ENCODE measurements around the gene CAPN1. TPM values are rescaled to one million over a fixed set of nuclear protein-coding genes. Genes with fewer than 3 reads are reported as not detected.
A peak's percentile ranks its signal among the peaks of the same experiment; 100 is the strongest.

CAPN1 gene
- total and polyA plus RNA-seq, 2 donors = 31.9 to 104 TPM

- 95% methylated on average over 9 of the region's 9 CpGs for whole genome bisulfite sequencing
Observed at GRCh38 chr11:65251476-65251875, 69.7 kb downstream of the CAPN1 start.

GRCh38 chr11:65254724-65255123, 73.0 kb downstream of the CAPN1 start:
- Histone ChIP-seq H3K27ac (ENCODE audit: low read depth in 1 of 2, low read length in 1 of 2) (no peak overlapping the region), H3K9me3 (ENCODE audit: control insufficient read depth in 2 of 2, insufficient read depth in 1 of 2, low read length in 1 of 2) (no peaks in the 10 kb centered on the region), H3K4me3 (ENCODE audit: low read length in 2 of 2) (no peak overlapping the region), H3K36me3 (ENCODE audit: control insufficient read depth in 2 of 2, insufficient read depth in 2 of 2, low read length in 1 of 2) (no peaks in the 10 kb centered on the region), H3K27me3 (ENCODE audit: control insufficient read depth in 2 of 2, insufficient read depth in 1 of 2, low read length in 1 of 2) (peaks cover 0 to 3% of the 10 kb centered on the region in 2 donors), H3K4me1 (ENCODE audit: control insufficient read depth in 2 of 2, insufficient read depth in 2 of 2, low read length in 2 of 2) (peaks cover 0 to 4% of the 10 kb centered on the region in 2 donors)
- DNase-seq (ENCODE audit: low read depth in 6 of 9, low spot score in 9 of 9) = no peak
- WGBS = 92% methylated on average over 6 of the region's 6 CpGs

More at GRCh38 chr11:65251476-65251875, 69.7 kb downstream of the CAPN1 start:
- Histone ChIP-seq H3K4me1 (ENCODE audit: control insufficient read depth in 2 of 2, insufficient read depth in 2 of 2, low read length in 2 of 2) (peaks cover 0 to 4% of the 10 kb centered on the region in 2 donors), H3K36me3 (ENCODE audit: control insufficient read depth in 2 of 2, insufficient read depth in 2 of 2, low read length in 1 of 2) (no peaks in the 10 kb centered on the region), H3K27me3 (ENCODE audit: control insufficient read depth in 2 of 2, insufficient read depth in 1 of 2, low read length in 1 of 2) (peaks cover 0 to 3% of the 10 kb centered on the region in 2 donors), H3K27ac (ENCODE audit: low read depth in 1 of 2, low read length in 1 of 2) (no peak overlapping the region), H3K9me3 (ENCODE audit: control insufficient read depth in 2 of 2, insufficient read depth in 1 of 2, low read length in 1 of 2) (no peaks in the 10 kb centered on the region), H3K4me3 (ENCODE audit: low read length in 2 of 2) (no peak overlapping the region)
- no peak for DNase-seq (ENCODE audit: low read depth in 6 of 9, low spot score in 9 of 9)

- Histone ChIP-seq H3K4me3 (ENCODE audit: low read length in 2 of 2) (no peak overlapping the region), H3K9me3 (ENCODE audit: control insufficient read depth in 2 of 2, insufficient read depth in 1 of 2, low read length in 1 of 2) (peaks cover 0 to 4% of the 10 kb centered on the region in 2 donors), H3K27me3 (ENCODE audit: control insufficient read depth in 2 of 2, insufficient read depth in 1 of 2, low read length in 1 of 2) (no peaks in the 10 kb centered on the region), H3K4me1 (ENCODE audit: control insufficient read depth in 2 of 2, insufficient read depth in 2 of 2, low read length in 2 of 2) (peaks cover 10 to 26% of the 10 kb centered on the region in 2 donors), H3K27ac (ENCODE audit: low read depth in 1 of 2, low read length in 1 of 2) (no peak overlapping the region), H3K36me3 (ENCODE audit: control insufficient read depth in 2 of 2, insufficient read depth in 2 of 2, low read length in 1 of 2) (no peaks in the 10 kb centered on the region)
- WGBS = 95% methylated on average over 5 of the region's 5 CpGs
- no peak for DNase-seq (ENCODE audit: low read depth in 6 of 9, low spot score in 9 of 9)
Observed at GRCh38 chr11:65258988-65259387, 77.3 kb downstream of the CAPN1 start.

GRCh38 chr11:65260302-65260701, 78.6 kb downstream of the CAPN1 start:
- H3K9me3 ChIP-seq (ENCODE audit: control insufficient read depth in 2 of 2, insufficient read depth in 1 of 2, low read length in 1 of 2) = peaks cover 0 to 4% of the 10 kb centered on the region in 2 donors
- H3K4me3 ChIP-seq (ENCODE audit: low read length in 2 of 2) = no peak overlapping the region
- H3K27me3 ChIP-seq (ENCODE audit: control insufficient read depth in 2 of 2, insufficient read depth in 1 of 2, low read length in 1 of 2) = no peaks in the 10 kb centered on the region
- H3K36me3 ChIP-seq (ENCODE audit: control insufficient read depth in 2 of 2, insufficient read depth in 2 of 2, low read length in 1 of 2) = peaks cover under 1 to 9% of the 10 kb centered on the region in 2 donors
- whole genome bisulfite sequencing = 98% methylated on average over 17 of the region's 17 CpGs
- no peak overlapping the region for H3K27ac ChIP-seq (ENCODE audit: low read depth in 1 of 2, low read length in 1 of 2)
- H3K4me1 ChIP-seq (ENCODE audit: control insufficient read depth in 2 of 2, insufficient read depth in 2 of 2, low read length in 2 of 2) = peaks cover 10 to 26% of the 10 kb centered on the region in 2 donors
- DNase-seq (ENCODE audit: low read depth in 6 of 9, low spot score in 9 of 9) = no peak

- no peak for DNase-seq (ENCODE audit: low read depth in 6 of 9, low spot score in 9 of 9)
- H3K27me3 ChIP-seq (ENCODE audit: control insufficient read depth in 2 of 2, insufficient read depth in 1 of 2, low read length in 1 of 2) = no peaks in the 10 kb centered on the region
- H3K4me1 ChIP-seq (ENCODE audit: control insufficient read depth in 2 of 2, insufficient read depth in 2 of 2, low read length in 2 of 2) = peaks cover 10 to 26% of the 10 kb centered on the region in 2 donors
- H3K9me3 ChIP-seq (ENCODE audit: control insufficient read depth in 2 of 2, insufficient read depth in 1 of 2, low read length in 1 of 2) = peaks cover 0 to 4% of the 10 kb centered on the region in 2 donors
- WGBS = 68% methylated on average over 26 of the region's 26 CpGs
- H3K36me3 ChIP-seq (ENCODE audit: control insufficient read depth in 2 of 2, insufficient read depth in 2 of 2, low read length in 1 of 2) = peaks cover 3 to 14% of the 10 kb centered on the region in 2 donors
- H3K27ac ChIP-seq (ENCODE audit: low read depth in 1 of 2, low read length in 1 of 2) = peak overlapping the region; percentile 86 to 88
- peak overlapping the region; percentile 72 to 89 for H3K4me3 ChIP-seq (ENCODE audit: low read length in 2 of 2)
Observed at GRCh38 chr11:65260756-65261590, 79.2 kb downstream of the CAPN1 start.

Other genes with a start within 250 kb of the CAPN1 start
- 0.47 TPM for gene GPHA2, start 246.0 kb upstream of the CAPN1 start, total RNA-seq
- gene GPHA2, start 246.0 kb upstream of the CAPN1 start, polyA plus RNA-seq = 1.6 TPM
- gene MAJIN, start 209.8 kb upstream of the CAPN1 start, total RNA-seq = 0.14 TPM
- gene MAJIN, start 209.8 kb upstream of the CAPN1 start, polyA plus RNA-seq = 0.50 TPM
- 0.90 TPM for gene BATF2, start 185.0 kb upstream of the CAPN1 start, total RNA-seq
- 3.1 TPM for gene BATF2, start 185.0 kb upstream of the CAPN1 start, polyA plus RNA-seq
- gene ARL2, start 167.8 kb upstream of the CAPN1 start, total RNA-seq = 42.8 TPM
- gene ARL2, start 167.8 kb upstream of the CAPN1 start, polyA plus RNA-seq = 52.0 TPM
- gene SNX15, start 154.5 kb upstream of the CAPN1 start, total RNA-seq = 10.6 TPM
- gene SNX15, start 154.5 kb upstream of the CAPN1 start, polyA plus RNA-seq = 15.4 TPM
- 11.2 TPM for gene SAC3D1, start 140.7 kb upstream of the CAPN1 start, total RNA-seq
- gene SAC3D1, start 140.7 kb upstream of the CAPN1 start, polyA plus RNA-seq = 11.5 TPM
- 5.1 TPM for gene NAALADL1, start 123.4 kb upstream of the CAPN1 start, total RNA-seq
- gene NAALADL1, start 123.4 kb upstream of the CAPN1 start, polyA plus RNA-seq = 9.0 TPM
- 26.8 TPM for gene CDCA5, start 97.9 kb upstream of the CAPN1 start, total RNA-seq
- gene CDCA5, start 97.9 kb upstream of the CAPN1 start, polyA plus RNA-seq = 2.2 TPM
- gene ZFPL1, start 97.7 kb upstream of the CAPN1 start, total RNA-seq = 16.8 TPM
- 42.5 TPM for gene ZFPL1, start 97.7 kb upstream of the CAPN1 start, polyA plus RNA-seq
- gene VPS51, start 85.7 kb upstream of the CAPN1 start, total RNA-seq = 110 TPM
- 121 TPM for gene VPS51, start 85.7 kb upstream of the CAPN1 start, polyA plus RNA-seq
- 16.1 TPM for gene TM7SF2, start 70.1 kb upstream of the CAPN1 start, total RNA-seq
- 35.8 TPM for gene TM7SF2, start 70.1 kb upstream of the CAPN1 start, polyA plus RNA-seq
- 10.1 TPM for gene ZNHIT2, start 64.2 kb upstream of the CAPN1 start, total RNA-seq
- gene ZNHIT2, start 64.2 kb upstream of the CAPN1 start, polyA plus RNA-seq = 16.5 TPM
- gene FAU, start 59.8 kb upstream of the CAPN1 start, total RNA-seq = 1,067 TPM
- gene FAU, start 59.8 kb upstream of the CAPN1 start, polyA plus RNA-seq = 1,132 TPM
- 42.3 TPM for gene MRPL49, start 59.6 kb upstream of the CAPN1 start, total RNA-seq
- gene MRPL49, start 59.6 kb upstream of the CAPN1 start, polyA plus RNA-seq = 36.2 TPM
- gene SYVN1, start 47.4 kb upstream of the CAPN1 start, total RNA-seq = 3.6 TPM
- 22.7 TPM for gene SYVN1, start 47.4 kb upstream of the CAPN1 start, polyA plus RNA-seq
- not detected for gene SPDYC, start 11.7 kb upstream of the CAPN1 start, total RNA-seq
- 0.11 TPM for gene SPDYC, start 11.7 kb upstream of the CAPN1 start, polyA plus RNA-seq
- gene POLA2, start 80.0 kb downstream of the CAPN1 start, total RNA-seq = 21.0 TPM
- 7.3 TPM for gene POLA2, start 80.0 kb downstream of the CAPN1 start, polyA plus RNA-seq
- 0.33 TPM for gene CDC42EP2, start 132.9 kb downstream of the CAPN1 start, total RNA-seq
- gene CDC42EP2, start 132.9 kb downstream of the CAPN1 start, polyA plus RNA-seq = 3.2 TPM
- gene DPF2, start 151.9 kb downstream of the CAPN1 start, total RNA-seq = 29.7 TPM
- 30.8 TPM for gene DPF2, start 151.9 kb downstream of the CAPN1 start, polyA plus RNA-seq
- 1.0 TPM for gene TIGD3, start 172.8 kb downstream of the CAPN1 start, total RNA-seq
- gene TIGD3, start 172.8 kb downstream of the CAPN1 start, polyA plus RNA-seq = 1.9 TPM
- 8.1 TPM for gene SLC25A45, start 200.7 kb downstream of the CAPN1 start, total RNA-seq
- 35.3 TPM for gene SLC25A45, start 200.7 kb downstream of the CAPN1 start, polyA plus RNA-seq
- 15.2 TPM for gene FRMD8, start 204.7 kb downstream of the CAPN1 start, total RNA-seq
- 21.4 TPM for gene FRMD8, start 204.7 kb downstream of the CAPN1 start, polyA plus RNA-seq
- gene NEAT1, start 240.9 kb downstream of the CAPN1 start, total RNA-seq = 9.2 TPM
- gene NEAT1, start 240.9 kb downstream of the CAPN1 start, polyA plus RNA-seq = 3,325 TPM

Data from thymus (tissue), 11 donors.